GM23338 (cell line): ENCODE measurements around the gene FBXL17. TPM values are rescaled to one million over a fixed set of nuclear protein-coding genes. Genes with fewer than 3 reads are reported as not detected.

Experiments used
- ATAC-seq: fragments of 200-7000 bp; cut with Tn5 transposase; 3 replicates; pipeline ENCODE4 v1.9.1; 2020
- DNase-seq: peaks from one replicate; pipeline ENCODE4 v3.0.0-alpha.2; 2015; ENCODE audit warnings: low spot score
- H2AFZ ChIP-seq: fragments of 200-600 bp; sonication (generic); 2 replicates; pipeline ENCODE4 v1.8.0; 2016; ENCODE audit warnings: antibody characterized with exemption, mild to moderate bottlenecking, moderate library complexity
- H3F3A ChIP-seq: fragments of 200-600 bp; sonication (generic); replicated peaks from 2 replicates; pipeline ENCODE4 v1.8.0; 2017; ENCODE audit warnings: antibody characterized with exemption, mixed run types, low read depth
- H3K27ac ChIP-seq: fragments of 200-600 bp; sonication (generic); 2 replicates; pipeline ENCODE4 v1.6.1; 2016; ENCODE audit warnings: low read depth
- H3K27me3 ChIP-seq: fragments of 200-600 bp; sonication (generic); 2 replicates; pipeline ENCODE4 v1.8.0; 2016; ENCODE audit warnings: mild to moderate bottlenecking, mixed run types, moderate library complexity; ENCODE audit not compliant: insufficient read depth
- H3K36me3 ChIP-seq: fragments of 200-600 bp; sonication (generic); 2 replicates; pipeline ENCODE4 v1.8.0; 2016; ENCODE audit warnings: mild to moderate bottlenecking; ENCODE audit not compliant: insufficient read depth
- H3K4me1 ChIP-seq: fragments of 200-600 bp; sonication (generic); 2 replicates; pipeline ENCODE4 v1.8.0; 2016; ENCODE audit warnings: mild to moderate bottlenecking, moderate library complexity; ENCODE audit not compliant: insufficient read depth
- H3K4me2 ChIP-seq: fragments of 200-600 bp; sonication (generic); 2 replicates; pipeline ENCODE4 v1.7.1; 2017; ENCODE audit warnings: mixed run types
- H3K4me3 ChIP-seq: fragments of 200-600 bp; sonication (generic); 2 replicates; pipeline ENCODE4 v1.6.1; 2016; ENCODE audit warnings: mixed run types
- H3K79me2 ChIP-seq: fragments of 200-600 bp; sonication (generic); replicated peaks from 2 replicates; pipeline ENCODE4 v1.8.0; 2017; ENCODE audit warnings: mild to moderate bottlenecking; ENCODE audit not compliant: insufficient read depth
- H3K9me2 ChIP-seq: fragments of 200-600 bp; sonication (generic); 2 replicates; pipeline ENCODE4 v1.8.0; 2017; ENCODE audit not compliant: insufficient read depth
- H4K20me1 ChIP-seq: fragments of 200-600 bp; sonication (generic); replicated peaks from 2 replicates; pipeline ENCODE4 v1.8.0; 2017; ENCODE audit warnings: mild to moderate bottlenecking; ENCODE audit not compliant: insufficient read depth
- H3K27ac Mint-ChIP-seq: 2 replicates; pipeline ENCODE4 v1.8.0; 2020; ENCODE audit warnings: inconsistent platforms, mild to moderate bottlenecking, moderate library complexity, mixed read lengths
- H3K27me3 Mint-ChIP-seq: 3 replicates; pipeline ENCODE4 v1.8.0; 2022; ENCODE audit warnings: low read depth, mild to moderate bottlenecking, moderate library complexity, mixed read lengths, inconsistent platforms; ENCODE audit not compliant: insufficient read depth, poor library complexity
- H3K36me3 Mint-ChIP-seq: 3 replicates; pipeline ENCODE4 v1.8.0; 2021; ENCODE audit warnings: low read depth, mild to moderate bottlenecking, inconsistent platforms, moderate library complexity, mixed read lengths
- H3K4me1 Mint-ChIP-seq: 3 replicates; pipeline ENCODE4 v1.8.0; 2020; ENCODE audit warnings: mild to moderate bottlenecking, inconsistent platforms, mixed read lengths
- H3K4me3 Mint-ChIP-seq: 3 replicates; pipeline ENCODE4 v1.8.0; 2021; ENCODE audit warnings: moderate library complexity, mild to moderate bottlenecking, inconsistent platforms, mixed read lengths
- H3K9me3 Mint-ChIP-seq: 3 replicates; pipeline ENCODE4 v1.8.0; 2020; ENCODE audit warnings: moderate library complexity, mild to moderate bottlenecking, inconsistent platforms, mixed read lengths
- CREB1 ChIP-seq: fragments of 250-450 bp; sonication (Bioruptor Pico); IDR thresholded peaks from 2 replicates; pipeline ENCODE4 v1.5.0; 2020; ENCODE audit warnings: low read depth, mild to moderate bottlenecking, moderate library complexity
- EZH2 ChIP-seq: fragments of 200-600 bp; sonication (generic); IDR thresholded peaks from one replicate; pipeline ENCODE4 v1.8.0; 2017; ENCODE audit warnings: antibody characterized with exemption, mild to moderate bottlenecking, low read depth; ENCODE audit not compliant: unreplicated experiment
- EZH2phosphoT487 ChIP-seq: fragments of 200-600 bp; sonication (generic); IDR thresholded peaks from one replicate; pipeline ENCODE4 v1.8.1; 2018; ENCODE audit warnings: antibody characterized with exemption; ENCODE audit not compliant: unreplicated experiment
- NANOG ChIP-seq: IDR thresholded peaks from 2 replicates; pipeline ENCODE4 v1.6.1; 2016; ENCODE audit warnings: antibody characterized with exemption, borderline replicate concordance
- POLR2AphosphoS5 ChIP-seq: IDR thresholded peaks from 2 replicates; pipeline ENCODE4 v1.6.1; 2016; ENCODE audit warnings: antibody characterized with exemption, low read depth
- STAT1 ChIP-seq: IDR thresholded peaks from one replicate; pipeline ENCODE4 v1.6.1; 2016; ENCODE audit warnings: antibody characterized with exemption; ENCODE audit not compliant: unreplicated experiment
- ZNF331 ChIP-seq: fragments of 250-450 bp; sonication (Bioruptor Pico); IDR thresholded peaks from 2 replicates; pipeline ENCODE4 v1.5.0; 2020; ENCODE audit warnings: low read depth, mild to moderate bottlenecking, moderate library complexity
- polyA plus RNA-seq: library from polyadenylated mRNA; unstranded; fragments of >200 nt; fragmentation: Nextera tagmentation; extraction: Ambion mirVana; gene quantifications from 2 replicates; pipeline ENCODE4 v1.2.1, GENCODE V29; 2016
- total RNA-seq: library from RNA; depleted of rRNA; stranded (reverse); fragments of >200 nt; shearing (Covaris generic); gene quantifications from 2 replicates; pipeline ENCODE4 v1.2.3, GENCODE V29; 2014
- TF ChIP-seq, protein P1 (sequence below): IDR thresholded peaks from 2 replicates; pipeline ENCODE4 v1.6.1; 2016; ENCODE audit warnings: antibody characterized with exemption
- TF ChIP-seq, protein P2 (sequence below), 2 experiments: fragments of 200-600 bp in 1 of 2; sonication (generic) in 1 of 2; conservative IDR thresholded peaks; 2 replicates each; pipeline versions ENCODE4 v1.5.1 to v1.6.1; 2016 to 2017; ENCODE audit warnings: antibody characterized with exemption in 2 of 2, low read depth in 2 of 2, mild to moderate bottlenecking in 2 of 2, moderate library complexity in 1 of 2
- TF ChIP-seq, protein P3 (sequence below): fragments of 250-450 bp; sonication (Bioruptor Pico); IDR thresholded peaks from 2 replicates; pipeline ENCODE4 v1.5.0; 2020; ENCODE audit warnings: mild to moderate bottlenecking, moderate library complexity
- TF ChIP-seq, protein P4 (sequence below): IDR thresholded peaks from one replicate; pipeline ENCODE4 v1.6.1; 2018; ENCODE audit warnings: antibody characterized with exemption; ENCODE audit not compliant: unreplicated experiment

Gene FBXL17
- total and polyA plus RNA-seq, 2 experiments from 2014 or later: 2.0 to 2.7 TPM

DNA sequence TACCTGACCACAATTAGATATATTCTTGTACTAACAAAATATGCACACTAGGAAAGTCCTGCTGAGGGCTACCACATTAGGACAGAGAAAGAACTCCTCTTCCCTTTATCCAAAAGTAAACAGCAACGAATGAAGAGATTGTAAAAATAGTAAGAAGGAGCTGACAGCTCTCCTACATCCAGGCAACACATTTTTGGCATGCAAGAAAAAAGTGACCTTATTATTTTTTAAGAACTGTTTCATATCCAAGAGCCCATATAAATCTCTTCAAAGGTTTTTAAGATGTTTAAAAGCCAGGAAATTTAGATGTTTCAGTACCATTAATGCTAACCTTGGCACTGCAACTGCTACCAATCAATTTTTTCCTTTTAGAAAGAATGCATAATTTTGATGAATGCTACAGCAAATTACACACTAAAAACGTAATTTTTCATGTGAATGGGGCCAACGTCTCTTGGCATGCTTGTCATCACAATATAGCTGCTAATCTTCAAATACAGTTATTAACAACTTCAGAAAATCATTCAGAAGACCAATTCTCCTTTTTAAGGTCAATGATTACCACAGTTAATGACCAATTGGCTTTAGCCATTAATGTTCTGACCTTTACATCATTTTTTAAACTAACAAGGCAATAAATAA lies 132.0 kb downstream of the FBXL17 start:
- Histone ChIP-seq H3K79me2 (no peaks in the 10 kb centered on the region), H3K36me3 (no peaks in the 10 kb centered on the region), H3K9me2 (no peaks in the 10 kb centered on the region), H3F3A (no peaks in the 10 kb centered on the region), H3K4me3 (no peak overlapping the region), H3K4me1 (peaks cover 17% of the 10 kb centered on the region), H3K4me2 (no peak overlapping the region), H4K20me1 (no peaks in the 10 kb centered on the region), H2AFZ (no peak overlapping the region), H3K27ac (no peak overlapping the region), H3K27me3 (no peaks in the 10 kb centered on the region)
- Mint-ChIP-seq H3K9me3 (no peaks in the 10 kb centered on the region), H3K4me3 (no peak overlapping the region), H3K36me3 (no peaks in the 10 kb centered on the region), H3K27ac (no peak overlapping the region), H3K27me3 (no peaks in the 10 kb centered on the region), H3K4me1 (peaks cover 9% of the 10 kb centered on the region)
- TF ChIP-seq STAT1 (no peak), EZH2 (no peak), NANOG (no peak), EZH2phosphoT487 (no peak), CREB1 (CRISPR knock-in tag) (no peak), ZNF331 (CRISPR knock-in tag) (no peak), POLR2AphosphoS5 (no peak)
- TF ChIP-seq, protein P1, sequence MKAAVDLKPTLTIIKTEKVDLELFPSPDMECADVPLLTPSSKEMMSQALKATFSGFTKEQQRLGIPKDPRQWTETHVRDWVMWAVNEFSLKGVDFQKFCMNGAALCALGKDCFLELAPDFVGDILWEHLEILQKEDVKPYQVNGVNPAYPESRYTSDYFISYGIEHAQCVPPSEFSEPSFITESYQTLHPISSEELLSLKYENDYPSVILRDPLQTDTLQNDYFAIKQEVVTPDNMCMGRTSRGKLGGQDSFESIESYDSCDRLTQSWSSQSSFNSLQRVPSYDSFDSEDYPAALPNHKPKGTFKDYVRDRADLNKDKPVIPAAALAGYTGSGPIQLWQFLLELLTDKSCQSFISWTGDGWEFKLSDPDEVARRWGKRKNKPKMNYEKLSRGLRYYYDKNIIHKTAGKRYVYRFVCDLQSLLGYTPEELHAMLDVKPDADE: no peak
- TF ChIP-seq, protein P2, sequence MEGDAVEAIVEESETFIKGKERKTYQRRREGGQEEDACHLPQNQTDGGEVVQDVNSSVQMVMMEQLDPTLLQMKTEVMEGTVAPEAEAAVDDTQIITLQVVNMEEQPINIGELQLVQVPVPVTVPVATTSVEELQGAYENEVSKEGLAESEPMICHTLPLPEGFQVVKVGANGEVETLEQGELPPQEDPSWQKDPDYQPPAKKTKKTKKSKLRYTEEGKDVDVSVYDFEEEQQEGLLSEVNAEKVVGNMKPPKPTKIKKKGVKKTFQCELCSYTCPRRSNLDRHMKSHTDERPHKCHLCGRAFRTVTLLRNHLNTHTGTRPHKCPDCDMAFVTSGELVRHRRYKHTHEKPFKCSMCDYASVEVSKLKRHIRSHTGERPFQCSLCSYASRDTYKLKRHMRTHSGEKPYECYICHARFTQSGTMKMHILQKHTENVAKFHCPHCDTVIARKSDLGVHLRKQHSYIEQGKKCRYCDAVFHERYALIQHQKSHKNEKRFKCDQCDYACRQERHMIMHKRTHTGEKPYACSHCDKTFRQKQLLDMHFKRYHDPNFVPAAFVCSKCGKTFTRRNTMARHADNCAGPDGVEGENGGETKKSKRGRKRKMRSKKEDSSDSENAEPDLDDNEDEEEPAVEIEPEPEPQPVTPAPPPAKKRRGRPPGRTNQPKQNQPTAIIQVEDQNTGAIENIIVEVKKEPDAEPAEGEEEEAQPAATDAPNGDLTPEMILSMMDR (conservative IDR thresholded peaks at IDR 0.05; ENCODE audit: low read depth in 2 of 2): no peak
- TF ChIP-seq, protein P3, sequence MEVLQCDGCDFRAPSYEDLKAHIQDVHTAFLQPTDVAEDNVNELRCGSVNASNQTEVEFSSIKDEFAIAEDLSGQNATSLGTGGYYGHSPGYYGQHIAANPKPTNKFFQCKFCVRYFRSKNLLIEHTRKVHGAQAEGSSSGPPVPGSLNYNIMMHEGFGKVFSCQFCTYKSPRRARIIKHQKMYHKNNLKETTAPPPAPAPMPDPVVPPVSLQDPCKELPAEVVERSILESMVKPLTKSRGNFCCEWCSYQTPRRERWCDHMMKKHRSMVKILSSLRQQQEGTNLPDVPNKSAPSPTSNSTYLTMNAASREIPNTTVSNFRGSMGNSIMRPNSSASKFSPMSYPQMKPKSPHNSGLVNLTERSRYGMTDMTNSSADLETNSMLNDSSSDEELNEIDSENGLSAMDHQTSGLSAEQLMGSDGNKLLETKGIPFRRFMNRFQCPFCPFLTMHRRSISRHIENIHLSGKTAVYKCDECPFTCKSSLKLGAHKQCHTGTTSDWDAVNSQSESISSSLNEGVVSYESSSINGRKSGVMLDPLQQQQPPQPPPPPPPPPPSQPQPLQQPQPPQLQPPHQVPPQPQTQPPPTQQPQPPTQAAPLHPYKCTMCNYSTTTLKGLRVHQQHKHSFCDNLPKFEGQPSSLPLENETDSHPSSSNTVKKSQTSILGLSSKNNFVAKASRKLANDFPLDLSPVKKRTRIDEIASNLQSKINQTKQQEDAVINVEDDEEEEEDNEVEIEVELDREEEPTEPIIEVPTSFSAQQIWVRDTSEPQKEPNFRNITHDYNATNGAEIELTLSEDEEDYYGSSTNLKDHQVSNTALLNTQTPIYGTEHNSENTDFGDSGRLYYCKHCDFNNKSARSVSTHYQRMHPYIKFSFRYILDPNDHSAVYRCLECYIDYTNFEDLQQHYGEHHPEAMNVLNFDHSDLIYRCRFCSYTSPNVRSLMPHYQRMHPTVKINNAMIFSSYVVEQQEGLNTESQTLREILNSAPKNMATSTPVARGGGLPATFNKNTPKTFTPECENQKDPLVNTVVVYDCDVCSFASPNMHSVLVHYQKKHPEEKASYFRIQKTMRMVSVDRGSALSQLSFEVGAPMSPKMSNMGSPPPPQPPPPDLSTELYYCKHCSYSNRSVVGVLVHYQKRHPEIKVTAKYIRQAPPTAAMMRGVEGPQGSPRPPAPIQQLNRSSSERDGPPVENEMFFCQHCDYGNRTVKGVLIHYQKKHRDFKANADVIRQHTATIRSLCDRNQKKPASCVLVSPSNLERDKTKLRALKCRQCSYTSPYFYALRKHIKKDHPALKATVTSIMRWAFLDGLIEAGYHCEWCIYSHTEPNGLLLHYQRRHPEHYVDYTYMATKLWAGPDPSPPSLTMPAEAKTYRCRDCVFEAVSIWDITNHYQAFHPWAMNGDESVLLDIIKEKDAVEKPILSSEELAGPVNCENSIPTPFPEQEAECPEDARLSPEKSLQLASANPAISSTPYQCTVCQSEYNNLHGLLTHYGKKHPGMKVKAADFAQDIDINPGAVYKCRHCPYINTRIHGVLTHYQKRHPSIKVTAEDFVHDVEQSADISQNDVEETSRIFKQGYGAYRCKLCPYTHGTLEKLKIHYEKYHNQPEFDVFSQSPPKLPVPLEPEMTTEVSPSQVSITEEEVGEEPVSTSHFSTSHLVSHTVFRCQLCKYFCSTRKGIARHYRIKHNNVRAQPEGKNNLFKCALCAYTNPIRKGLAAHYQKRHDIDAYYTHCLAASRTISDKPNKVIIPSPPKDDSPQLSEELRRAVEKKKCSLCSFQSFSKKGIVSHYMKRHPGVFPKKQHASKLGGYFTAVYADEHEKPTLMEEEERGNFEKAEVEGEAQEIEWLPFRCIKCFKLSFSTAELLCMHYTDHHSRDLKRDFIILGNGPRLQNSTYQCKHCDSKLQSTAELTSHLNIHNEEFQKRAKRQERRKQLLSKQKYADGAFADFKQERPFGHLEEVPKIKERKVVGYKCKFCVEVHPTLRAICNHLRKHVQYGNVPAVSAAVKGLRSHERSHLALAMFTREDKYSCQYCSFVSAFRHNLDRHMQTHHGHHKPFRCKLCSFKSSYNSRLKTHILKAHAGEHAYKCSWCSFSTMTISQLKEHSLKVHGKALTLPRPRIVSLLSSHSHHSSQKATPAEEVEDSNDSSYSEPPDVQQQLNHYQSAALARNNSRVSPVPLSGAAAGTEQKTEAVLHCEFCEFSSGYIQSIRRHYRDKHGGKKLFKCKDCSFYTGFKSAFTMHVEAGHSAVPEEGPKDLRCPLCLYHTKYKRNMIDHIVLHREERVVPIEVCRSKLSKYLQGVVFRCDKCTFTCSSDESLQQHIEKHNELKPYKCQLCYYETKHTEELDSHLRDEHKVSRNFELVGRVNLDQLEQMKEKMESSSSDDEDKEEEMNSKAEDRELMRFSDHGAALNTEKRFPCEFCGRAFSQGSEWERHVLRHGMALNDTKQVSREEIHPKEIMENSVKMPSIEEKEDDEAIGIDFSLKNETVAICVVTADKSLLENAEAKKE: no peak
- TF ChIP-seq, protein P4, sequence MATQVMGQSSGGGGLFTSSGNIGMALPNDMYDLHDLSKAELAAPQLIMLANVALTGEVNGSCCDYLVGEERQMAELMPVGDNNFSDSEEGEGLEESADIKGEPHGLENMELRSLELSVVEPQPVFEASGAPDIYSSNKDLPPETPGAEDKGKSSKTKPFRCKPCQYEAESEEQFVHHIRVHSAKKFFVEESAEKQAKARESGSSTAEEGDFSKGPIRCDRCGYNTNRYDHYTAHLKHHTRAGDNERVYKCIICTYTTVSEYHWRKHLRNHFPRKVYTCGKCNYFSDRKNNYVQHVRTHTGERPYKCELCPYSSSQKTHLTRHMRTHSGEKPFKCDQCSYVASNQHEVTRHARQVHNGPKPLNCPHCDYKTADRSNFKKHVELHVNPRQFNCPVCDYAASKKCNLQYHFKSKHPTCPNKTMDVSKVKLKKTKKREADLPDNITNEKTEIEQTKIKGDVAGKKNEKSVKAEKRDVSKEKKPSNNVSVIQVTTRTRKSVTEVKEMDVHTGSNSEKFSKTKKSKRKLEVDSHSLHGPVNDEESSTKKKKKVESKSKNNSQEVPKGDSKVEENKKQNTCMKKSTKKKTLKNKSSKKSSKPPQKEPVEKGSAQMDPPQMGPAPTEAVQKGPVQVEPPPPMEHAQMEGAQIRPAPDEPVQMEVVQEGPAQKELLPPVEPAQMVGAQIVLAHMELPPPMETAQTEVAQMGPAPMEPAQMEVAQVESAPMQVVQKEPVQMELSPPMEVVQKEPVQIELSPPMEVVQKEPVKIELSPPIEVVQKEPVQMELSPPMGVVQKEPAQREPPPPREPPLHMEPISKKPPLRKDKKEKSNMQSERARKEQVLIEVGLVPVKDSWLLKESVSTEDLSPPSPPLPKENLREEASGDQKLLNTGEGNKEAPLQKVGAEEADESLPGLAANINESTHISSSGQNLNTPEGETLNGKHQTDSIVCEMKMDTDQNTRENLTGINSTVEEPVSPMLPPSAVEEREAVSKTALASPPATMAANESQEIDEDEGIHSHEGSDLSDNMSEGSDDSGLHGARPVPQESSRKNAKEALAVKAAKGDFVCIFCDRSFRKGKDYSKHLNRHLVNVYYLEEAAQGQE: no peak
- ATAC-seq: no peak
- no peak for DNase-seq
